Activated B cell treated with CpG ODN at 0.5 μM for 24 hours (primary cell): ENCODE data around the gene FBXO2. TPM values are rescaled to one million over a fixed set of nuclear protein-coding genes. Genes with fewer than 3 reads are reported as not detected.

Experiments used
- ATAC-seq: fragments of 200-7000 bp; cut with Tn5 transposase; one replicate; pipeline ENCODE4 v1.10.0; 2021; ENCODE audit warnings: low read depth, mild to moderate bottlenecking, moderate library complexity
- CTCF ChIA-PET: fragments of 350-600 bp; sonication (Branson Sonifier 250); formaldehyde crosslinking; loops from one replicate; lab custom pipeline; 2021; ENCODE audit warnings: antibody characterized with exemption; lab: Charles Lee
- POLR2A ChIA-PET: fragments of 350-600 bp; sonication (Branson Sonifier 250); formaldehyde crosslinking; loops from one replicate; lab custom pipeline; 2021; ENCODE audit warnings: antibody characterized with exemption; lab: Charles Lee
- DNase-seq: peaks from one replicate; pipeline ENCODE4 v3.0.0; 2022
- H3K27ac Mint-ChIP-seq: one replicate; pipeline ENCODE4 v1.8.0; 2020; ENCODE audit warnings: mixed read lengths
- H3K27me3 Mint-ChIP-seq: one replicate; pipeline ENCODE4 v1.8.0; 2021; ENCODE audit warnings: mixed read lengths
- H3K36me3 Mint-ChIP-seq: one replicate; pipeline ENCODE4 v1.8.0; 2021; ENCODE audit warnings: low read depth, mixed read lengths
- H3K4me1 Mint-ChIP-seq: one replicate; pipeline ENCODE4 v1.8.0; 2021; ENCODE audit warnings: mixed read lengths
- H3K4me3 Mint-ChIP-seq: one replicate; pipeline ENCODE4 v1.8.0; 2020; ENCODE audit warnings: mild to moderate bottlenecking, mixed read lengths
- H3K9me3 Mint-ChIP-seq: one replicate; pipeline ENCODE4 v1.8.0; 2020; ENCODE audit warnings: mixed read lengths
- CTCF ChIP-seq: fragments of 200-600 bp; IDR thresholded peaks from one replicate; pipeline ENCODE4 v1.8.0; 2022; ENCODE audit warnings: antibody characterized with exemption, mild to moderate bottlenecking
- intact Hi-C: fragments of 100-400 bp; cut with micrococcal nuclease; formaldehyde crosslinking; loops from one replicate; pipeline ENCODE4 v1.15.1; 2024
- total RNA-seq: library from RNA; stranded (reverse); gene quantifications from 2 replicates; pipeline ENCODE4 v1.2.3, GENCODE V29; 2022

The FBXO2 gene
- total RNA-seq, 1 donor from 2014 or later = 4.2 TPM

GRCh38 chr1:11670747-11671146 is 16.5 kb upstream of the FBXO2 start:
- Mint-ChIP-seq H3K4me3 (no peak overlapping the region), H3K36me3 (peaks cover 25% of the 10 kb centered on the region), H3K27ac (peak overlapping the region; percentile 61), H3K27me3 (no peaks in the 10 kb centered on the region), H3K4me1 (peaks cover 5% of the 10 kb centered on the region), H3K9me3 (no peaks in the 10 kb centered on the region)
- CTCF ChIA-PET = no interaction called here
- no peak for TF ChIP-seq CTCF
- intact Hi-C loops = no loop called here
- POLR2A ChIA-PET = no interaction called here
- no peak for DNase-seq
- ATAC-seq = peak; percentile 64

GRCh38 chr1:11668516-11668915 is 14.3 kb upstream of the FBXO2 start:
- ChIA-PET POLR2A (interaction anchor here (0.7 kb wide), 1 partner anchor 555 kb away, joined by 8 read pairs; no protein-coding TSS in a partner anchor), CTCF (no interaction called here)
- intact Hi-C loops = no loop called here
- no peak for ATAC-seq
- Mint-ChIP-seq H3K36me3 (peaks cover 10% of the 10 kb centered on the region), H3K9me3 (no peaks in the 10 kb centered on the region), H3K27me3 (no peaks in the 10 kb centered on the region), H3K27ac (no peak overlapping the region), H3K4me3 (no peak overlapping the region), H3K4me1 (peaks cover 5% of the 10 kb centered on the region)
- no peak for DNase-seq
- TF ChIP-seq CTCF = no peak

GRCh38 chr1:11664336-11665065 is 10.3 kb upstream of the FBXO2 start:
- H3K9me3 Mint-ChIP-seq = no peaks in the 10 kb centered on the region
- ChIA-PET CTCF (interaction anchor here (1.1 to 4.3 kb wide), 16 partner anchors 11 to 627 kb away, joined by 3 to 61 read pairs (median 6); partner anchors contain the start of genes FBXO2 and MAD2L2), POLR2A (interaction anchor here (0.6 to 3.5 kb wide), 19 partner anchors 9 to 1659 kb away, joined by 3 to 48 read pairs (median 6); partner anchors contain the start of genes AGTRAP, CLCN6, FBXO2 and FBXO44)
- peak overlapping the region; percentile 66 for H3K27ac Mint-ChIP-seq
- peak overlapping the region; percentile 85 for H3K4me3 Mint-ChIP-seq
- H3K36me3 Mint-ChIP-seq = peaks cover 23% of the 10 kb centered on the region
- no peak for TF ChIP-seq CTCF
- no peaks in the 10 kb centered on the region for H3K27me3 Mint-ChIP-seq
- no peaks in the 10 kb centered on the region for H3K4me1 Mint-ChIP-seq
- ATAC-seq (peak; percentile 43), DNase-seq (peak; percentile 44)
- intact Hi-C loops = loop anchor here (1.0 kb wide), 3 partner anchors 10 to 55 kb away; partner anchors contain the start of genes FBXO2, FBXO44 and MAD2L2

GRCh38 chr1:11661103-11661502 is 6.9 kb upstream of the FBXO2 start:
- Mint-ChIP-seq H3K36me3 (peaks cover 31% of the 10 kb centered on the region), H3K9me3 (no peaks in the 10 kb centered on the region), H3K4me3 (no peak overlapping the region), H3K27ac (no peak overlapping the region), H3K27me3 (no peaks in the 10 kb centered on the region), H3K4me1 (no peaks in the 10 kb centered on the region)
- DNase-seq (no peak), ATAC-seq (no peak)
- intact Hi-C loops = no loop called here
- no peak for TF ChIP-seq CTCF
- ChIA-PET CTCF (interaction anchor here (0.9 to 1.8 kb wide), 2 partner anchors 11 to 16 kb away, joined by 3 to 6 read pairs; no protein-coding TSS in a partner anchor), POLR2A (interaction anchor here (1.3 kb wide), 1 partner anchor 20 kb away, joined by 3 read pairs; the partner anchor contains the start of gene MAD2L2)

- Mint-ChIP-seq H3K36me3 (peaks cover 31% of the 10 kb centered on the region), H3K4me1 (peaks cover 9% of the 10 kb centered on the region), H3K4me3 (no peak overlapping the region), H3K27ac (no peak overlapping the region), H3K27me3 (no peaks in the 10 kb centered on the region), H3K9me3 (no peaks in the 10 kb centered on the region)
- no peak for ATAC-seq
- intact Hi-C loops = no loop called here
- ChIA-PET CTCF (interaction anchor here (1.1 to 1.8 kb wide), 2 partner anchors 9 to 14 kb away, joined by 3 to 6 read pairs; no protein-coding TSS in a partner anchor), POLR2A (interaction anchor here (0.6 kb wide), 1 partner anchor 248 kb away, joined by 3 read pairs; no protein-coding TSS in a partner anchor)
- TF ChIP-seq CTCF = no peak
- DNase-seq = no peak
Measured at GRCh38 chr1:11659748-11660147, 5.5 kb upstream of the FBXO2 start.
